Heart right ventricle (tissue), 16 donors: ENCODE measurements around the gene FAM53A. TPM values are rescaled to one million over a fixed set of nuclear protein-coding genes. Genes with fewer than 3 reads are reported as not detected.

Experiments used
- ATAC-seq, 8 donors: fragments of 200-7000 bp; cut with Tn5 transposase; one replicate each; pipeline ENCODE4 v1.9.1; 2020; ENCODE audit warnings: mild to moderate bottlenecking in 8 of 8, moderate library complexity in 8 of 8, moderate number of reproducible peaks in 1 of 8
- DNase-seq, 2 donors: peaks; one replicate each; pipeline ENCODE4 v3.0.0-alpha.2; 2020
- H3K27ac ChIP-seq, 10 donors: fragments of 200-600 bp; sonication (generic) in 2 of 10; one replicate each; pipeline versions ENCODE4 v1.5.0 to v1.8.0; 2020 to 2022; ENCODE audit warnings: mild to moderate bottlenecking in 3 of 10
- H3K27me3 ChIP-seq, 7 donors: fragments of 200-600 bp; one replicate each; pipeline ENCODE4 v1.8.0; 2021 to 2022; ENCODE audit warnings: mild to moderate bottlenecking in 2 of 7
- H3K36me3 ChIP-seq, 9 donors: fragments of 200-600 bp; sonication (generic) in 1 of 9; one replicate each; pipeline versions ENCODE4 v1.5.0 to v1.8.0; 2020 to 2022; ENCODE audit warnings: mild to moderate bottlenecking in 2 of 9
- H3K4me1 ChIP-seq, 9 donors: fragments of 200-600 bp; sonication (generic) in 1 of 9; one replicate each; pipeline versions ENCODE4 v1.5.0 to v1.8.0; 2020 to 2022; ENCODE audit warnings: mild to moderate bottlenecking in 4 of 9
- H3K4me3 ChIP-seq, 10 donors: fragments of 200-600 bp; sonication (generic) in 2 of 10; one replicate each; pipeline versions ENCODE4 v1.5.0 to v1.8.0; 2020 to 2022; ENCODE audit warnings: mild to moderate bottlenecking in 7 of 10, moderate library complexity in 2 of 10
- H3K9me3 ChIP-seq, 11 donors: fragments of 200-600 bp in 10 of 11; sonication (generic) in 2 of 11; one replicate each; pipeline versions ENCODE4 v1.5.0 to v1.8.0; 2013 to 2022; ENCODE audit warnings: mild to moderate bottlenecking in 2 of 11, control low read depth in 1 of 11, moderate library complexity in 1 of 11
- CTCF ChIP-seq, 9 donors: fragments of 200-600 bp; sonication (generic) in 2 of 9; IDR thresholded peaks; one replicate each; pipeline versions ENCODE4 v1.5.0 to v1.8.0; 2021 to 2022; ENCODE audit warnings: antibody characterized with exemption in 9 of 9, mild to moderate bottlenecking in 5 of 9, moderate library complexity in 1 of 9
- WGBS, 2 donors: extraction: QIAGEN DNeasy Blood & Tissue Kit; methylation state at CpG; one replicate each; pipeline ENCODE4 v1.1.7; 2013; ENCODE audit warnings: inconsistent platforms in 1 of 2; 5-methylcytosine and 5-hydroxymethylcytosine counted together
- intact Hi-C, 10 donors: fragments of 100-400 bp; cut with DNase I; formaldehyde crosslinking; loops; one replicate each; pipeline versions ENCODE4 v1.11.1 to v1.14.2; 2022
- polyA plus RNA-seq, 2 donors: library from polyadenylated mRNA; stranded (reverse); fragments of 200-250 nt; gene quantifications; one replicate each; pipeline ENCODE4 v1.2.3, GENCODE V29; 2013
- total RNA-seq, 10 donors: library from RNA; stranded (reverse); fragmentation: NEBNext Ultra II Directional in 3 of 10; extraction: Animal tissue kit (Norgen Biotek cat#: 25700) in 3 of 10; gene quantifications; one replicate each; pipeline versions ENCODE4 v1.2.1 to v1.2.4, GENCODE V29; 2021 to 2023
- donor health status: Arrhythmogenic right ventricular cardiomyopathy.
- donor health status: ischemic (EF 13 %, LVEDD 7.1; RV severe dilation, severe dysfunction).
- donor health status: healthy with polysubstance abuse.
- donor health status: DM: no; HTN: yes; CAD: no.
- donor health status: DM: no; HTN: no; CAD: no.
- donor health status: ischemic (EF 25% LVEDD 6.9; RV normal size, moderate dysfunction).
- donor health status: ischemic (EF 25% LVEDD 5.7; RV mildly dilated, moderate dysfunction).
- donor health status: healthy.
- donor health status: DM: yes; HTN: yes; CAD: no.
- donor health status: Ischemic cardiomyopathy.
- donor health status: ischemic (EF 35%, LVEDD 5.7; RV mildly dilated, moderate dysfunction).
- donor health status: nonischemic (EF 11% LVEDD 7.7; RV severe dilation, severe dysfunction).
- donor health status: DM: yes; HTN: yes; CAD: no.
- donor health status: PGD.
- donor health status: ischemic (EF 29% LVEDD 5.4; RV normal size, mild dysfunction).
- donor health status: nonischemic (EF 23%, LVEDD 6.1; RV moderate dilation, normal function).

The FAM53A gene
- total and polyA plus RNA-seq, 12 donors = 0.24 to 1.5 (median 0.74) TPM

- DNase-seq (no peak), ATAC-seq (peak in 1 of 8 donors; percentile 31)
- Histone ChIP-seq H3K9me3 (no peaks in the 10 kb centered on the region), H3K27me3 (no peaks in the 10 kb centered on the region), H3K36me3 (no peaks in the 10 kb centered on the region), H3K4me3 (no peak overlapping the region), H3K27ac (no peak overlapping the region), H3K4me1 (peaks cover 0 to 7% (median 0%) of the 10 kb centered on the region in 9 donors)
- TF ChIP-seq CTCF (IDR thresholded peaks at IDR 0.05) = no peak
- 93 to 94% methylated on average over 12 of the region's 12 CpGs for WGBS, 2 donors
- intact Hi-C loops = no loop called here
Measured at GRCh38 chr4:1669270-1669669, 14.8 kb downstream of the FAM53A start.

- no peak for TF ChIP-seq CTCF (IDR thresholded peaks at IDR 0.05)
- 70 to 78% methylated on average over 8 of the region's 8 CpGs for WGBS, 2 donors
- Histone ChIP-seq H3K27me3 (no peaks in the 10 kb centered on the region), H3K4me3 (no peak overlapping the region), H3K36me3 (no peaks in the 10 kb centered on the region), H3K9me3 (no peaks in the 10 kb centered on the region), H3K4me1 (peaks cover 0 to 7% (median 0%) of the 10 kb centered on the region in 9 donors), H3K27ac (no peak overlapping the region)
- DNase-seq (no peak), ATAC-seq (no peak)
- intact Hi-C loops = no loop called here
Measured at GRCh38 chr4:1668488-1668840, 15.6 kb downstream of the FAM53A start.

- H3K9me3 ChIP-seq = no peaks in the 10 kb centered on the region
- TF ChIP-seq CTCF (IDR thresholded peaks at IDR 0.05) = no peak
- WGBS, 2 donors = 75 to 88% methylated on average over 15 of the region's 15 CpGs
- ATAC-seq = peak in 4 of 8 donors; percentile 23 to 57 (median 44)
- H3K36me3 ChIP-seq = no peaks in the 10 kb centered on the region
- peak in 1 of 2 donors; percentile 44 for DNase-seq
- no peak overlapping the region for H3K4me3 ChIP-seq
- peak overlapping the region in 2 of 10 donors; percentile 16 to 58 for H3K27ac ChIP-seq
- intact Hi-C loops = no loop called here
- no peaks in the 10 kb centered on the region for H3K27me3 ChIP-seq
- peaks cover 0 to 7% (median 0%) of the 10 kb centered on the region in 9 donors for H3K4me1 ChIP-seq
Measured at GRCh38 chr4:1667273-1667672, 16.8 kb downstream of the FAM53A start.

GRCh38 chr4:1666391-1666790, 17.7 kb downstream of the FAM53A start:
- intact Hi-C loops = no loop called here
- no peaks in the 10 kb centered on the region for H3K36me3 ChIP-seq
- H3K27ac ChIP-seq = peak overlapping the region in 4 of 10 donors; percentile 22 to 77 (median 65)
- H3K4me1 ChIP-seq = peaks cover 0 to 7% (median 0%) of the 10 kb centered on the region in 9 donors
- no peaks in the 10 kb centered on the region for H3K9me3 ChIP-seq
- H3K27me3 ChIP-seq = no peaks in the 10 kb centered on the region
- whole genome bisulfite sequencing, 2 donors = 43 to 46% methylated on average over 12 of the region's 12 CpGs
- no peak for TF ChIP-seq CTCF (IDR thresholded peaks at IDR 0.05)
- DNase-seq (peak; percentile 65 to 74), ATAC-seq (peak in 7 of 8 donors; percentile 46 to 91 (median 81))
- H3K4me3 ChIP-seq = no peak overlapping the region
